Stimulated activated CD4-positive, alpha-beta T cell treated with anti-CD3 and anti-CD28 coated beads, Interleukin-12 subunit alpha, Interleukin-12 subunit beta, amount 100 ng/mL, for 24 hours (primary cell): ENCODE results near the gene PIAS2.
"Not testable (repeated sequence)": the region's sequence is repeated elsewhere in the genome, so short reads cannot be mapped to it uniquely, and the experiment has no call there.

Experiments
- DNase-seq, 2 experiments: peaks; one replicate each; pipeline ENCODE4 v3.0.0-alpha.2; 2020; ENCODE audit warnings: low read depth in 2 of 2

Gene PIAS2

GRCh38 chr18:46832422-46832821 lies 84.9 kb downstream of the PIAS2 start:
- not testable (repeated sequence) for DNase-seq

GRCh38 chr18:46831434-46831833 lies 85.9 kb downstream of the PIAS2 start:
- DNase-seq, result no peak

- DNase-seq, result no peak
These were observed 86.7 kb downstream of the PIAS2 start for GRCh38 chr18:46830633-46831032.

GRCh38 chr18:46829947-46830346 lies 87.4 kb downstream of the PIAS2 start:
- DNase-seq, result no peak

- no peak for DNase-seq
These were observed 87.8 kb downstream of the PIAS2 start for GRCh38 chr18:46829531-46829930.

- no peak for DNase-seq
These were observed 95.2 kb downstream of the PIAS2 start for GRCh38 chr18:46821856-46822711.

GRCh38 chr18:46820863-46821262 lies 96.4 kb downstream of the PIAS2 start:
- DNase-seq, result no peak

- DNase-seq, result no peak
These were observed 101.6 kb downstream of the PIAS2 start for GRCh38 chr18:46815661-46816060.

GRCh38 chr18:46814399-46814798 lies 102.9 kb downstream of the PIAS2 start:
- DNase-seq, result no peak

GRCh38 chr18:46812311-46812710 lies 105.0 kb downstream of the PIAS2 start:
- DNase-seq, result no peak

- DNase-seq, result no peak
These were observed 106.8 kb downstream of the PIAS2 start for GRCh38 chr18:46810481-46811000.

GRCh38 chr18:46809145-46809544 lies 108.2 kb downstream of the PIAS2 start:
- no peak for DNase-seq

GRCh38 chr18:46795945-46796344 lies 121.4 kb downstream of the PIAS2 start:
- DNase-seq, result not testable (repeated sequence)

- DNase-seq, result no peak
These were observed 122.7 kb downstream of the PIAS2 start for GRCh38 chr18:46794607-46795006.

GRCh38 chr18:46793565-46793964 lies 123.7 kb downstream of the PIAS2 start:
- DNase-seq, result no peak

- no peak for DNase-seq
These were observed 128.2 kb downstream of the PIAS2 start for GRCh38 chr18:46789088-46789487.

- no peak for DNase-seq
These were observed 129.6 kb downstream of the PIAS2 start for GRCh38 chr18:46787674-46788073.

GRCh38 chr18:46772357-46772756 lies 144.9 kb downstream of the PIAS2 start:
- no peak for DNase-seq

GRCh38 chr18:46771141-46771540 lies 146.2 kb downstream of the PIAS2 start:
- no peak for DNase-seq

GRCh38 chr18:46770708-46771107 lies 146.6 kb downstream of the PIAS2 start:
- no peak for DNase-seq

GRCh38 chr18:46768166-46768921 lies 149.0 kb downstream of the PIAS2 start:
- DNase-seq, result no peak

- no peak for DNase-seq
These were observed 150.1 kb downstream of the PIAS2 start for GRCh38 chr18:46767217-46767616.

GRCh38 chr18:46764586-46764985 lies 152.7 kb downstream of the PIAS2 start:
- no peak for DNase-seq
